B cell (primary cell): ENCODE results near the gene MEPCE. TPM values are rescaled to one million over a fixed set of nuclear protein-coding genes. Genes with fewer than 3 reads are reported as not detected.

Experiments used
- ATAC-seq: fragments of 200-7000 bp; cut with Tn5 transposase; one replicate; pipeline ENCODE4 v1.10.0; 2021; ENCODE audit warnings: low read depth, mild to moderate bottlenecking, moderate number of reproducible peaks, moderate library complexity
- CTCF ChIA-PET: fragments of 350-600 bp; sonication (Branson Sonifier 250); formaldehyde crosslinking; loops from one replicate; lab custom pipeline; 2021; ENCODE audit warnings: antibody characterized with exemption, inconsistent platforms; lab: Charles Lee
- POLR2A ChIA-PET: fragments of 350-600 bp; sonication (Branson Sonifier 250); formaldehyde crosslinking; loops from one replicate; lab custom pipeline; 2021; ENCODE audit warnings: antibody characterized with exemption; lab: Charles Lee
- DNase-seq: peaks from one replicate; pipeline ENCODE4 v3.0.0; 2013
- H2AFZ ChIP-seq: 2 replicates; pipeline ENCODE4 v1.6.1; 2012; ENCODE audit warnings: mild to moderate bottlenecking, low read depth, low read length; ENCODE audit not compliant: insufficient read depth, poor library complexity, severe bottlenecking
- H3K27ac ChIP-seq, 2 donors: 1 replicate in 1 of 2; 2 replicates in 1 of 2; pipeline ENCODE4 v1.5.1; 2012 to 2013; ENCODE audit warnings: low read length in 2 of 2, mild to moderate bottlenecking in 2 of 2, moderate library complexity in 1 of 2
- H3K27me3 ChIP-seq, 4 experiments: fragments of 200-600 bp in 1 of 4; sonication (generic) in 1 of 4; replicated peaks in 1 of 4; 1 replicate in 2 of 4; 2 replicates in 2 of 4; pipeline versions ENCODE4 v1.6.1 to v1.7.0; 2013 to 2016; ENCODE audit warnings: low read length in 3 of 4, mild to moderate bottlenecking in 2 of 4, mixed read lengths in 1 of 4, moderate library complexity in 1 of 4; ENCODE audit not compliant: insufficient read depth in 4 of 4, control insufficient read depth in 3 of 4; ENCODE audit errors: control extremely low read depth in 1 of 4
- H3K36me3 ChIP-seq, 2 experiments: replicated peaks in 1 of 2; 1 replicate in 1 of 2; 2 replicates in 1 of 2; pipeline versions ENCODE4 v1.6.1 to v1.7.1; 2013; ENCODE audit warnings: low read length in 1 of 2; ENCODE audit not compliant: insufficient read depth in 2 of 2, control insufficient read depth in 1 of 2; ENCODE audit errors: control extremely low read depth in 1 of 2, extremely low read depth in 1 of 2
- H3K4me1 ChIP-seq, 2 donors: fragments of 200-600 bp in 1 of 2; sonication (generic) in 1 of 2; 1 replicate in 1 of 2; 2 replicates in 1 of 2; pipeline versions ENCODE4 v1.5.1 to v1.6.1; 2013 to 2017; ENCODE audit warnings: low read length in 2 of 2; ENCODE audit not compliant: control insufficient read depth in 2 of 2, insufficient read depth in 2 of 2
- H3K4me2 ChIP-seq: replicated peaks from 2 replicates; pipeline ENCODE3; 2012; ENCODE audit warnings: mild to moderate bottlenecking, low read depth, low read length; ENCODE audit not compliant: poor library complexity, severe bottlenecking
- H3K4me3 ChIP-seq, 5 experiments: fragments of 200-600 bp in 1 of 5; sonication (generic) in 1 of 5; 1 replicate in 3 of 5; 2 replicates in 2 of 5; pipeline versions ENCODE4 v1.5.1 to v1.7.0; 2011 to 2016; ENCODE audit warnings: low read length in 4 of 5, mild to moderate bottlenecking in 4 of 5, low read depth in 2 of 5, control low read depth in 1 of 5, moderate library complexity in 1 of 5; ENCODE audit not compliant: insufficient read depth in 1 of 5; ENCODE audit errors: control extremely low read depth in 1 of 5, extremely low read depth in 1 of 5
- H3K79me2 ChIP-seq: fragments of 200-600 bp; sonication (generic); one replicate; pipeline ENCODE4 v1.6.0; 2016; ENCODE audit warnings: low read length; ENCODE audit not compliant: control insufficient read depth, insufficient read depth
- H3K9ac ChIP-seq: fragments of 200-600 bp; sonication (generic); 2 replicates; pipeline ENCODE4 v1.6.1; 2017; ENCODE audit warnings: mild to moderate bottlenecking, low read length, moderate library complexity
- H3K9me3 ChIP-seq, 3 donors: one replicate each; pipeline versions ENCODE4 v1.6.1 to v1.7.1; 2013; ENCODE audit warnings: low read length in 2 of 3; ENCODE audit not compliant: control insufficient read depth in 2 of 3, insufficient read depth in 1 of 3; ENCODE audit errors: control extremely low read depth in 1 of 3
- H4K20me1 ChIP-seq: 2 replicates; pipeline ENCODE4 v1.6.0; 2012; ENCODE audit warnings: mild to moderate bottlenecking, low read length; ENCODE audit not compliant: insufficient read depth, control insufficient read depth, poor library complexity, severe bottlenecking
- H3K27ac Mint-ChIP-seq: one replicate; pipeline ENCODE4 v1.8.0; 2021; ENCODE audit warnings: mixed read lengths
- H3K27me3 Mint-ChIP-seq: one replicate; pipeline ENCODE4 v1.8.0; 2021; ENCODE audit warnings: mixed read lengths
- H3K4me1 Mint-ChIP-seq: one replicate; pipeline ENCODE4 v1.8.0; 2021; ENCODE audit warnings: mixed read lengths
- H3K4me3 Mint-ChIP-seq: one replicate; pipeline ENCODE4 v1.8.0; 2021; ENCODE audit warnings: mixed read lengths
- H3K9me3 Mint-ChIP-seq: one replicate; pipeline ENCODE4 v1.8.0; 2022; ENCODE audit warnings: mixed read lengths; ENCODE audit not compliant: insufficient read depth
- CTCF ChIP-seq: fragments of 200-600 bp; IDR thresholded peaks from one replicate; pipeline ENCODE4 v1.8.0; 2022; ENCODE audit warnings: antibody characterized with exemption, mild to moderate bottlenecking
- EZH2 ChIP-seq: IDR thresholded peaks from 2 replicates; pipeline ENCODE4 v1.6.1; 2012; ENCODE audit warnings: borderline replicate concordance, low read depth, mild to moderate bottlenecking, moderate library complexity, low read length; ENCODE audit not compliant: insufficient read depth, poor library complexity, severe bottlenecking
- WGBS: methylation state at CpG from one replicate; pipeline ENCODE4 v1.1.5; 2013; ENCODE audit warnings: missing lambda C conversion rate; ENCODE audit not compliant: insufficient coverage; 5-methylcytosine and 5-hydroxymethylcytosine counted together
- intact Hi-C: fragments of 100-400 bp; cut with micrococcal nuclease; formaldehyde crosslinking; loops from one replicate; pipeline ENCODE4 v1.10.0; 2022
- polyA plus RNA-seq: library from polyadenylated mRNA; depleted of rRNA; stranded (reverse); fragments of >200 nt; gene quantifications from 2 replicates; pipeline ENCODE4 v1.2.3, GENCODE V29; 2012
- total RNA-seq, 2 donors: library from RNA; stranded (reverse); fragments of 120-200 nt in 1 of 2; gene quantifications; 1 replicate in 1 of 2; 2 replicates in 1 of 2; pipeline versions ENCODE4 v1.2.3 to v1.2.4, GENCODE V29; 2013 to 2022

MEPCE gene
- total and polyA plus RNA-seq, 2 donors (not counting 1 experiment from before 2014, with no cell fraction given): 54.5 to 90.6 TPM

- no peaks in the 10 kb centered on the region for H3K9me3 Mint-ChIP-seq
- ATAC-seq (no peak), DNase-seq (no peak)
- Histone ChIP-seq H3K36me3 (peaks cover 0 to 15% of the 10 kb centered on the region in 2 experiments), H4K20me1 (no peaks in the 10 kb centered on the region), H3K9me3 (no peaks in the 10 kb centered on the region), H3K9ac (no peak overlapping the region), H3K4me2 (no peak overlapping the region), H3K27ac (no peak overlapping the region), H3K79me2 (no peaks in the 10 kb centered on the region), H3K27me3 (no peaks in the 10 kb centered on the region), H2AFZ (no peak overlapping the region), H3K4me1 (peaks cover 9 to 17% of the 10 kb centered on the region in 2 donors), H3K4me3 (no peak overlapping the region)
- WGBS: 94% methylated on average over 5 of the region's 5 CpGs
- ChIA-PET CTCF (interaction anchor here (0.8 to 2.2 kb wide), 4 partner anchors 25 to 269 kb away, joined by 3 to 6 read pairs (median 4); no protein-coding TSS in a partner anchor), POLR2A (no interaction called here)
- intact Hi-C loops: no loop called here
- H3K27ac Mint-ChIP-seq: no peak overlapping the region
- H3K4me1 Mint-ChIP-seq: peaks cover 20% of the 10 kb centered on the region
- no peaks in the 10 kb centered on the region for H3K27me3 Mint-ChIP-seq
- H3K4me3 Mint-ChIP-seq: no peak overlapping the region
- TF ChIP-seq EZH2 (no peak), CTCF (no peak)
These were observed 27.8 kb upstream of the MEPCE start for GRCh38 chr7:100401811-100402210.

GRCh38 chr7:100402241-100402640 lies 27.4 kb upstream of the MEPCE start:
- H3K4me3 ChIP-seq: no peak overlapping the region
- POLR2A ChIA-PET: interaction anchor here (0.6 kb wide), 1 partner anchor 43 kb away, joined by 3 read pairs; no protein-coding TSS in a partner anchor
- peaks cover 0 to 15% of the 10 kb centered on the region in 2 experiments for H3K36me3 ChIP-seq
- H3K4me1 ChIP-seq: peaks cover 6 to 15% of the 10 kb centered on the region in 2 donors
- no peaks in the 10 kb centered on the region for H4K20me1 ChIP-seq
- H3K27ac Mint-ChIP-seq: no peak overlapping the region
- H2AFZ ChIP-seq: no peak overlapping the region
- H3K27me3 Mint-ChIP-seq: no peaks in the 10 kb centered on the region
- 94% methylated on average over 2 of the region's 2 CpGs for WGBS
- TF ChIP-seq EZH2 (no peak), CTCF (no peak)
- H3K4me2 ChIP-seq: no peak overlapping the region
- no peaks in the 10 kb centered on the region for H3K9me3 ChIP-seq
- CTCF ChIA-PET: interaction anchor here (1.2 to 2.2 kb wide), 2 partner anchors 43 to 269 kb away, joined by 4 to 6 read pairs; no protein-coding TSS in a partner anchor
- intact Hi-C loops: no loop called here
- H3K27ac ChIP-seq: no peak overlapping the region
- no peaks in the 10 kb centered on the region for H3K27me3 ChIP-seq
- peaks cover 18% of the 10 kb centered on the region for H3K4me1 Mint-ChIP-seq
- no peak overlapping the region for H3K9ac ChIP-seq
- ATAC-seq: no peak
- no peak overlapping the region for H3K4me3 Mint-ChIP-seq
- DNase-seq: no peak
- H3K79me2 ChIP-seq: no peaks in the 10 kb centered on the region
- no peaks in the 10 kb centered on the region for H3K9me3 Mint-ChIP-seq
